Activated T-helper 2 cell treated with anti-CD3 and anti-CD28 coated beads, Interferon-gamma antibody, Interleukin-2, Interleukin-4, amounts not matched to agents 10 μg/mL and 5 μg/mL and 100 μg/mL, durations not matched to agents 14 hours and 24 hours and 36 hours (primary cell): ENCODE measurements around the gene STAC. TPM values are rescaled to one million over a fixed set of nuclear protein-coding genes. Genes with fewer than 3 reads are reported as not detected.
"Not testable (repeated sequence)": the region's sequence is repeated elsewhere in the genome, so short reads cannot be mapped to it uniquely, and the experiment has no call there.

ENCODE experiments used
- DNase-seq: peaks from one replicate; pipeline ENCODE4 v3.0.0; 2021; ENCODE audit warnings: low spot score
- H3K27ac Mint-ChIP-seq: one replicate; pipeline ENCODE4 v1.8.0; 2021; ENCODE audit warnings: mixed read lengths
- H3K27me3 Mint-ChIP-seq: one replicate; pipeline ENCODE4 v1.8.0; 2021; ENCODE audit warnings: low read depth, mixed read lengths
- H3K36me3 Mint-ChIP-seq: one replicate; pipeline ENCODE4 v1.8.0; 2021; ENCODE audit warnings: low read depth, mixed read lengths
- H3K4me1 Mint-ChIP-seq: one replicate; pipeline ENCODE4 v1.8.0; 2021; ENCODE audit warnings: low read depth, mixed read lengths
- H3K4me3 Mint-ChIP-seq: one replicate; pipeline ENCODE4 v1.8.0; 2021; ENCODE audit warnings: low read depth, mild to moderate bottlenecking, moderate library complexity, mixed read lengths
- H3K9me3 Mint-ChIP-seq: one replicate; pipeline ENCODE4 v1.8.0; 2021; ENCODE audit warnings: mixed read lengths
- intact Hi-C: fragments of 100-400 bp; cut with micrococcal nuclease; formaldehyde crosslinking; loops from one replicate; pipeline ENCODE4 v1.15.1; 2023
- total RNA-seq: library from RNA; stranded (reverse); gene quantifications from 2 replicates; pipeline ENCODE4 v1.2.3, GENCODE V29; 2022

STAC gene
- total RNA-seq, 1 donor from 2014 or later = not detected

GRCh38 chr3:36557708-36558421 is 177.6 kb downstream of the STAC start:
- intact Hi-C loops = no loop called here
- Mint-ChIP-seq H3K27ac (no peak overlapping the region), H3K9me3 (no peaks in the 10 kb centered on the region), H3K27me3 (no peaks in the 10 kb centered on the region), H3K36me3 (no peaks in the 10 kb centered on the region), H3K4me1 (no peaks in the 10 kb centered on the region), H3K4me3 (no peak overlapping the region)
- no peak for DNase-seq

GRCh38 chr3:36558961-36559360 is 178.7 kb downstream of the STAC start:
- no peaks in the 10 kb centered on the region for H3K36me3 Mint-ChIP-seq
- H3K4me1 Mint-ChIP-seq = no peaks in the 10 kb centered on the region
- no peak overlapping the region for H3K4me3 Mint-ChIP-seq
- no peak for DNase-seq
- intact Hi-C loops = no loop called here
- H3K27ac Mint-ChIP-seq = no peak overlapping the region
- H3K27me3 Mint-ChIP-seq = peaks cover 2% of the 10 kb centered on the region
- no peaks in the 10 kb centered on the region for H3K9me3 Mint-ChIP-seq

- no peak for DNase-seq
- H3K36me3 Mint-ChIP-seq = no peaks in the 10 kb centered on the region
- no peak overlapping the region for H3K4me3 Mint-ChIP-seq
- no peaks in the 10 kb centered on the region for H3K4me1 Mint-ChIP-seq
- no peak overlapping the region for H3K27ac Mint-ChIP-seq
- H3K27me3 Mint-ChIP-seq = peaks cover 2% of the 10 kb centered on the region
- H3K9me3 Mint-ChIP-seq = no peaks in the 10 kb centered on the region
- intact Hi-C loops = no loop called here
These were observed 180.4 kb downstream of the STAC start for GRCh38 chr3:36560685-36561084.

GRCh38 chr3:36561601-36562000 is 181.3 kb downstream of the STAC start:
- Mint-ChIP-seq H3K9me3 (no peaks in the 10 kb centered on the region), H3K4me3 (no peak overlapping the region), H3K36me3 (no peaks in the 10 kb centered on the region), H3K27ac (no peak overlapping the region), H3K27me3 (peaks cover 2% of the 10 kb centered on the region), H3K4me1 (no peaks in the 10 kb centered on the region)
- intact Hi-C loops = no loop called here
- no peak for DNase-seq

- peaks cover 2% of the 10 kb centered on the region for H3K27me3 Mint-ChIP-seq
- intact Hi-C loops = no loop called here
- DNase-seq = no peak
These were observed 182.6 kb downstream of the STAC start for GRCh38 chr3:36562945-36563344.

GRCh38 chr3:36575241-36575640 is 194.9 kb downstream of the STAC start:
- Mint-ChIP-seq H3K27ac (no peak overlapping the region), H3K4me3 (no peak overlapping the region), H3K4me1 (no peaks in the 10 kb centered on the region), H3K9me3 (peaks cover 12% of the 10 kb centered on the region), H3K27me3 (no peaks in the 10 kb centered on the region), H3K36me3 (no peaks in the 10 kb centered on the region)
- no peak for DNase-seq
- intact Hi-C loops = no loop called here

More at GRCh38 chr3:36562945-36563344, 182.6 kb downstream of the STAC start:
- H3K27ac Mint-ChIP-seq = no peak overlapping the region
- no peak overlapping the region for H3K4me3 Mint-ChIP-seq
- no peaks in the 10 kb centered on the region for H3K9me3 Mint-ChIP-seq
- no peaks in the 10 kb centered on the region for H3K4me1 Mint-ChIP-seq
- no peaks in the 10 kb centered on the region for H3K36me3 Mint-ChIP-seq

GRCh38 chr3:36578418-36578817 is 198.1 kb downstream of the STAC start:
- H3K9me3 Mint-ChIP-seq, H3K4me1 Mint-ChIP-seq, H3K4me3 Mint-ChIP-seq, H3K27me3 Mint-ChIP-seq, H3K36me3 Mint-ChIP-seq, H3K27ac Mint-ChIP-seq, DNase-seq, intact Hi-C loops: not testable (repeated sequence)

GRCh38 chr3:36579746-36580145 is 199.4 kb downstream of the STAC start:
- Mint-ChIP-seq H3K27me3 (no peaks in the 10 kb centered on the region), H3K27ac (no peak overlapping the region), H3K4me1 (no peaks in the 10 kb centered on the region), H3K36me3 (no peaks in the 10 kb centered on the region), H3K9me3 (peaks cover 10% of the 10 kb centered on the region), H3K4me3 (no peak overlapping the region)
- no peak for DNase-seq
- intact Hi-C loops = no loop called here

GRCh38 chr3:36580716-36581115 is 200.4 kb downstream of the STAC start:
- no peak for DNase-seq
- Mint-ChIP-seq H3K4me3 (no peak overlapping the region), H3K36me3 (no peaks in the 10 kb centered on the region), H3K27me3 (no peaks in the 10 kb centered on the region), H3K27ac (no peak overlapping the region), H3K4me1 (no peaks in the 10 kb centered on the region), H3K9me3 (peaks cover 10% of the 10 kb centered on the region)
- intact Hi-C loops = no loop called here

- Mint-ChIP-seq H3K4me1 (no peaks in the 10 kb centered on the region), H3K36me3 (no peaks in the 10 kb centered on the region), H3K9me3 (no peaks in the 10 kb centered on the region), H3K27ac (no peak overlapping the region), H3K27me3 (no peaks in the 10 kb centered on the region), H3K4me3 (no peak overlapping the region)
- intact Hi-C loops = no loop called here
- DNase-seq = no peak
These were observed 211.7 kb downstream of the STAC start for GRCh38 chr3:36591959-36592358.

GRCh38 chr3:36595511-36595910 is 215.2 kb downstream of the STAC start:
- intact Hi-C loops = no loop called here
- H3K36me3 Mint-ChIP-seq = no peaks in the 10 kb centered on the region
- no peak overlapping the region for H3K27ac Mint-ChIP-seq
- no peaks in the 10 kb centered on the region for H3K9me3 Mint-ChIP-seq
- no peaks in the 10 kb centered on the region for H3K27me3 Mint-ChIP-seq
- no peak overlapping the region for H3K4me3 Mint-ChIP-seq
- no peaks in the 10 kb centered on the region for H3K4me1 Mint-ChIP-seq
- DNase-seq = no peak

- H3K27me3 Mint-ChIP-seq = no peaks in the 10 kb centered on the region
- no peak overlapping the region for H3K27ac Mint-ChIP-seq
- no peak for DNase-seq
- intact Hi-C loops = no loop called here
- no peaks in the 10 kb centered on the region for H3K9me3 Mint-ChIP-seq
- H3K4me1 Mint-ChIP-seq = no peaks in the 10 kb centered on the region
- no peak overlapping the region for H3K4me3 Mint-ChIP-seq
- H3K36me3 Mint-ChIP-seq = no peaks in the 10 kb centered on the region
These were observed 216.1 kb downstream of the STAC start for GRCh38 chr3:36596419-36596818.

GRCh38 chr3:36597422-36597821 is 217.1 kb downstream of the STAC start:
- intact Hi-C loops = no loop called here

More at GRCh38 chr3:36597422-36597821, 217.1 kb downstream of the STAC start:
- Mint-ChIP-seq H3K9me3 (no peaks in the 10 kb centered on the region), H3K36me3 (no peaks in the 10 kb centered on the region), H3K4me1 (no peaks in the 10 kb centered on the region), H3K4me3 (no peak overlapping the region), H3K27me3 (no peaks in the 10 kb centered on the region), H3K27ac (no peak overlapping the region)
- DNase-seq = no peak
